Stimulated activated CD8-positive, alpha-beta memory T cell treated with anti-CD3 and anti-CD28 coated beads, Interleukin-12 subunit alpha, Interleukin-12 subunit beta, amount 100 ng/mL, for 1 hour (primary cell): Measurements from ENCODE around the gene PARL.
"Not testable (repeated sequence)": the region's sequence is repeated elsewhere in the genome, so short reads cannot be mapped to it uniquely, and the experiment has no call there.

Experiments used
- DNase-seq: peaks from one replicate; pipeline ENCODE4 v3.0.0-alpha.2; 2020; ENCODE audit warnings: low read depth

Gene PARL

DNA sequence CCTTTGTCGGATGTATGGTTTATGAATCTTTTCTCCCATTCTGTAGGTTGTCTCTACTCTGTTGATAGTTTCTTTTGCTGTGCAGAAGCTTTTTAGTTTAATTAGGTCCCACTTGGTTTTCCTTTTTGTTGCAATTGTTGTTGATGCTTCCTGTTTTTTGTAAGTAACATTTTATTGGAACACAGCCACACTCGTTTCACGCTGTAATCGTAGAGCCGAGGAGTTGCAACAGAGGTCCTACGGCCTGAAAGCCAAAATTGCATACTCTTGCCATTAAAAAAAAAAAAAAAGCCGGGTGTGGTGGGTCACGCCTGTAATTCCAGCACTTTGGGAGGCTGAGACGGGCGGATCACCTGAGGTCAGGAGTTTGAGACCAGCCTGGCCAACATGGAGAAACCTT is 100.2 kb downstream of the PARL start:
- not testable (repeated sequence) for DNase-seq

GRCh38 chr3:183782576-183783276 is 102.0 kb downstream of the PARL start:
- DNase-seq: no peak

DNA sequence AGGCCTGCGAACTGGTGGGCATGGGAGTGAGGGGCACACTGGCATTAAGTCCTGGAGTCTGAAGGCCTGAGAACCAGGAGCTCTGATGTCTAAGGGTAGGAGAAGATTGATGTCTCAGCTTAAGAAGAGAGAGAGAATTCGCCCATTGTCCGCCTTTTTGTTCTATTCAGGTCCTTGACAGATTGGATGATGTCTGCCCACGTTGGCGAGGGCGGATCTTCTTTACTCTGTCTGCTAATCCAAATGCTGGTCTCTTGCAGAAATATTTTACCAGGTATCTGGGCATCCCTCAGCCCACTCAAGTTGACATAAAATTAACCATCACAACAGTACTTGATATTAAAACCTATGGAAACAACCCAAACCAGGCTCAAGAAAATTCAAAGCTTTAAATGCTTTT is 103.4 kb downstream of the PARL start:
- DNase-seq: no peak

- DNase-seq: no peak
Observed at GRCh38 chr3:183779896-183780465, 104.7 kb downstream of the PARL start.
